DMS53 treated with DMSO at 0.1 percent for 48 hours (cell line): ENCODE measurements around the gene SLC5A7.

Source experiments
- DNase-seq: peaks from one replicate; lab custom pipeline; 2025; ENCODE audit not compliant: unreplicated experiment; lab: John Stamatoyannopoulos, UW

Gene SLC5A7

GRCh38 chr2:107986278-107987217 is at the start of gene SLC5A7:
Gene SLC5A7 (plus strand): TSS chr2:107986524. CDS start chr2:107988156, 1,632 bp downstream.
- no peak for DNase-seq

DNA sequence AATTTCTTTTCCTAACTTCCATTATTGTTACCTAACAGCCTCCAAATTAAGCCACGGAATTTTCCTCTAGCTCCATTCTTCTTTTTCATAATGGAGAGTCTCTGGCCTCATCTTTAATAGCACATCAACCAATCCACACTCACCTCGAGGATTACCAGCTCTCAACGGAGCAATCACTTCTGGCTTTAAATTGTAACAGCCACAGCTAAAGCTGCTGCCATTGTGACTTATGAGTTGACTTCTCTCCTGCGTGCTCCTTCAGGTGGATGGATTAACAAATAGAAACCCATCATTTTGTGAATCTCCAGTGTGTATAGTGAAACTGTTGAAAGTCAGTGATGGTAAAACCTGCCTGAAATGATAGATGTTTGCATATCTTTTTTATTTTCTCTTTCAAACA is 24.9 kb upstream of the SLC5A7 start:
- DNase-seq = no peak

GRCh38 chr2:107964185-107964584 is 22.1 kb upstream of the SLC5A7 start:
- no peak for DNase-seq

DNA sequence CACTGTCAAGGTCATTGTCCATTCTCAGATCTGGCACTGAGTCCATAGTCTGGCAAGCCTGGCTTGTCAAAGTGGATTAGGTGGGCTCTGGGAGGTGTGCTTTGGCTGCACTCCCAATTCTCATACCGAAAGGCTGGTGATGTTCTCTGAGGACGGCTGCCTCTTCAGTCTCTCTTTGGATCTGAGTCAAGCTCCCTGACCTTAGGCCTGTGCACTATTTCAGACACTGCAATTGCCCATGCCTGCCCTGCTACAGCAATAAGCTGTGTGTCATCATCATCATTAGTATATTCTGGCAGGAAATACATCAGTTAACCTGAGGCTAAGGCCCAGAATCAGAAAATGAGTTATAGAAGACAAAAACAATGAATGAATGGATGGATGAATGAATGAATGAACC is 1.6 kb upstream of the SLC5A7 start:
- no peak for DNase-seq

DNA sequence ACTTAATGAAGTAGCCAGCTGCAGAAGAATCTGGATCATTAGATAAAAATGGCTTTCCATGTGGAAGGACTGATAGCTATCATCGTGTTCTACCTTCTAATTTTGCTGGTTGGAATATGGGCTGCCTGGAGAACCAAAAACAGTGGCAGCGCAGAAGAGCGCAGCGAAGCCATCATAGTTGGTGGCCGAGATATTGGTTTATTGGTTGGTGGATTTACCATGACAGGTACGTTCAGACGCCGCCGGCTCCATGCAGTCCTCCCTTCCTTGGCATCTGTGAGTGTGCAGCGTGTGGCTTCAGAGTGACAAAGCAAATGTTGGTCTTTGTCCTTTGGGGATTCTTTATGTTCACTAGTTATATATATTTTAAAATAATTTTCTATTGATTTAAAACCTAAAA is 1.8 kb downstream of the SLC5A7 start:
- DNase-seq = no peak

GRCh38 chr2:107989445-107989844 is 3.1 kb downstream of the SLC5A7 start:
- no peak for DNase-seq

DNA sequence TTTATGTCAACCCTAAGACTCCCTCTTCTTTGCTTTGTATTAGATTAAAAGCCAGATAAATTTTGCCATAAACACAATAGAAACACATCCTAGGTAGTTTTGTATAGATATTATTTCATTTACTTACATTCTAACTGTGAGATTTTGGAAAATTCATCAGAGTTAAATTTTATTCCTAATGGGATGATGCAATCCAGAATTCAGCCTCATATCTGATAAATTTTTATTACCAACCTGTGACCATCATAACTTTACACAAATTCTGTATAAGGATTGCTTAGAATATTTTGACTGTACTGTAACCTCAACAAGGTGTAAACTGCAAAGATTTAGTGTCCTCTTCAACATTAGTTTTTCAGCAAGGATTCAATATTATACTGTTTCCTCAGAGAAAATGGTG is 4.4 kb downstream of the SLC5A7 start:
- no peak for DNase-seq

DNA sequence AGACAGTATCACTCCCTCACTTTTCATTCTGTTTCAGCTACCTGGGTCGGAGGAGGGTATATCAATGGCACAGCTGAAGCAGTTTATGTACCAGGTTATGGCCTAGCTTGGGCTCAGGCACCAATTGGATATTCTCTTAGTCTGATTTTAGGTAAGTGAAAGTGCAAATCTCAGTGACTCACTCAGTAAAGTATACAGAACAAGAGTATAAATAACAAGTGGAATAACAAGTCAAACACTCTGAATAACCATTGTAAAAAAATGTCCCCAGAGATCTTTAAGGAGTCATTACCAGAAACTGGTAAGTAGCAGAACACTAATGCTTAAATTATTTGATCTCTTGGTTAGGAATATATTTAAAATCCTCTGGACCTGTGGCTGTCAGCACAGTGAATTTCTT is 5.7 kb downstream of the SLC5A7 start:
- DNase-seq = no peak

GRCh38 chr2:107999158-107999557 is 12.8 kb downstream of the SLC5A7 start:
- no peak for DNase-seq

DNA sequence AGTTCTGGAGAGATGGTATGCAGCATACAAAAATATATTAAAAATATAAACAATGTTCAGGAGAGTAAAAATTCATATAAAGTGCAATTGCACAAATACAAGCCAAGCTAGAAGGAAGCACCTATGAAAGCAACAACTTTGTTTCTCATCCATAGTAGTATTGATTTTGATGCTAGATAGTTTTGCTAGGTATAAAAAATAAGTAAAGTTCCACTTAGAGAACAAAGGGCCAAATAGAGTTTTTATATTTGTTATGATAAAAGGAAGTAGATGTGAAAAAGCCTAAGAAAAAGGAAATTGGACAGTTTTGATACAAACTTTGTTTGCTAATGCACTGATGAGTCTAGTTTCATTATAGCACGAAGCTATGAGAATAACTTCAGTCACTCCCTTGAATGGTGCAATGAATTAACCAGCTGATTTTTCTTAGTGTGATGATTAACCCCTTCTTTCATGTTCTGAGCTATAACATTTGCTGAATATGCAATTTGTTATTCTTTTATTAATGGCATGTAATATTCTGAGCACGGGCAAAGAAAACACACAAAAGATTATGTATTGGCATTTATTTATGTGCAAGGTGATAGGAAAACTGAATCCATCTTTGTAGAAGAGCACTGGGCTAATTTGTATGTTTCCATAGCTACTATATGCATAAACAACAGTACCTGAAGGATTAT is 24.7 kb downstream of the SLC5A7 start:
- DNase-seq = no peak

- DNase-seq = no peak
Observed at GRCh38 chr2:108013305-108013704, 27.0 kb downstream of the SLC5A7 start.

- no peak for DNase-seq
Observed at GRCh38 chr2:108022628-108023027, 36.3 kb downstream of the SLC5A7 start.

DNA sequence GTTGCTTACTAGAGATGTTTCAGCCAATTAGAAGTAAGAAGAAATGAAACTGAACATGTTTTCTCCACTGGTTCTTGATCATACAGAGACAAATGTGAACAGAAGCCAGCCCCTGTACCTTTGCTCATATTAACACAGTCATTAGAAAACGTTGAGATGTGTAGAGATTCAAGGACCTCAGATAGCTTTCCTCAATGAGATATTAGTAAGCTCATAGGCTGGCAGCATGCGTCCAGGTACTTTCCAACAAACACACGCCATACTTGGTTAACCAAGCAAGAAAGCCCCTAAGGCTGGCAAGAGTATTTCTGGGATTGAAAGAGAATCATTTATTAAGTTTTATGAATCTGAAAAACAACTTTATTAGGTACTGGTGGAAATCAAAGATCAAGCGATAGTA is 37.5 kb downstream of the SLC5A7 start:
- no peak for DNase-seq

- no peak for DNase-seq
Observed at GRCh38 chr2:108026092-108026794, 39.9 kb downstream of the SLC5A7 start.

- no peak for DNase-seq
Observed at GRCh38 chr2:108029496-108029895, 43.2 kb downstream of the SLC5A7 start.

DNA sequence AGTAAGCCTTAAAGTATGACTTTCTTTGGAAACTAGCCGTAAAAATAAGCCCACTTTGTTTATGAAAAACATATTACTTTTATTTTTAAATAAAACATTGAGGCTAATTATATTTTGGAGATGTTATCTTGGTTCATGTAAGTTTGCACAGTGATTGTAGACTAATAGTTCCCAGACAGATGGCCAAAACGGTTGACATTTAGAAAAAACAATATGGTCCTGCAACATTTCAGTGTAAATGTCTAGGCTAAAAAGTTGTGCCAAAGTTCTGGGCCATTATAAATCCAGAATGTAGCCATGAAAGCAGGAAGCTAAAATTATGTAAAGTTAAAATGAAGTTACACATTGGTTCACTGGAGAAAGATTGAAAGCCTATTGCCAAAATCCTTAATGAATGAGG is 43.6 kb downstream of the SLC5A7 start:
- no peak for DNase-seq

DNA sequence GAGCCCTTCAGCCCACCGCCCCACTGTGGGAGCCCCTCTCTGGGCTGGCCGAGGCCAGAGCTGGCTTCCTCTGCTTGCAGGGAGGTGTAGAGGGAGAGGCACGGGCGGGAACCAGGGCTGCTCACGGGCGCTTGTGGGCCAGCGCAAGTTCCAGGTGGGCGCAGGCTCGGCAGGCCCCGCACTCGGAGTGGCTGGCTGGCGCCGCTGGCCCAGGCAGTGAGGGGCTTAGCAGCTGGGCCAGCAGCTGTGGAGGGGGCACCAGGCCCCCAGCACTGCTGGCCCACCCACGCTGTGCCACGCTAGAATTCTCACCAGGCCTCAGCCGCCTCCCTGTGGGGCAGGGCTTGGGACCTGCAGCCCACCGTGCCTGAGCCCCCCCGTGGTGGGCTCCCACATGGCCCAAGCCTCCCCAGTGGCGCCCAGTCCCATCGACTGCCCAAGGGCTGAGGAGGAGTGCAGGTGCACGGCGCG is 45.2 kb downstream of the SLC5A7 start:
- DNase-seq = no peak

DNA sequence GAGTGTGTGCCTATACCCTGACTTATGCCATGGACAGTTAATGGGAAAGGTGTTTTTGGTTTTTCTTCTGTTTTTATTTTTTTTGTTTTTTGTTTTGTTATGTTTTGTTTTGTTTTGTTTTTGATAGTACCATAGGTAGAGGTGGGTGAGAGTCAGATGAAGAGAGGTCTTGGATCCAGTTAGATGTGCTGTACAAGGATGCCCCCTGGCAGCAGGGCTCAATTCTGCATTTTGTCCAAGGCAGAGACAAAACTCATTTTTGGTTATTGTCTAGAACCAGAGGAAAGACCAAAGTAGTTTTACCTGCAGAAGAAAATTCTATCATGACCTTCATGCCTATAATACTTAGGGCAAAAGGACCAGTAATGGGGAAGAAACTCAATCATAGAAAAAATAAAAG is 48.5 kb downstream of the SLC5A7 start:
- no peak for DNase-seq

DNA sequence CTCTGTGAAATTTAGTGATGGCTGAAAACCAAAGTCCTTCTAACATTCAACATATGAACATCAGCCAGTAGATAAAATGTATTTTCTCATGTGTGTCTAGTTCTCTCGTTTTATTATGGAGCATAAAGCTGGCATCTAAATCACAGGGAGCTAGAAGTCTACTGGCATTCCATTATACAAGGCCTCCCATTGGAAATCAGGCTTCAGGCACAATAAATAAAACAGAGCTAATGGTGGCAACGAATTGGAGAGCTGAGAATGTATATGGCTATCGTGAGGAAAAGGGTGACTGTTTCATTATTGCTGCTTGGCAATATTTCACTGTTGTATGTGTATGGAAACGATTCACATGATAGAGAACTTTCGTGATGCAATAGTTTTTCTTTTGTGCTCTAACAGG is 62.4 kb downstream of the SLC5A7 start:
- no peak for DNase-seq

GRCh38 chr2:108058576-108059137 is 72.3 kb downstream of the SLC5A7 start:
- no peak for DNase-seq

DNA sequence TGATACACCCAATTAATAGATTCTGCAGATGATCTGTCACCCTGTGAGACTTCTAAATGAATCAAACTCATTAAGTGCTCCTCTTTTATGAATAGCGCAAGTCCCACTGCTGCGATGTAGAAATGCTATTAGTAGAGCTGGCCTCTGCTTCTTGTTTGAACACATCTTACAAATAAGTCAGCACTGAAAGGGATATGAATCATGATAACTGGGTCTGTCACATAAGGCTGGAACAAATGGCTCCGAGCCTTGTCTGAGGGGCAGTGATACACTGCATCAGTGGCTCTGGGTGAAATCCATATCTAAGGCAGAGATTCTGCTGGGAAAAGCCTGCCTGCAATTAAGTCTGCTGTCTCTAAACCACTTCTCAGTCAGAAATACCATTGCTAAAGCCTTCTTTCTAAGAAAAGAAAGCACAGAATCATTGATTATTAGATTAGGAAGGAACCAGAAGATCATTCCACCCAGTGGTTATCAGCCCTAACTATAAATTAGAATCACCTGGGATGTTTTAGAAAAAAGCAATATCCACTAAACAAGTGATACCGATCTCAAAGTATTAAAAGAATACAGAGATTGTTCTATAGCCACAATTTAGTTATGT is 75.2 kb downstream of the SLC5A7 start:
- no peak for DNase-seq
